NCI-H2196 treated with DMSO at 0.1 percent for 48 hours (cell line): ENCODE measurements around the gene CTSZ.
"Not testable (repeated sequence)": the region's sequence is repeated elsewhere in the genome, so short reads cannot be mapped to it uniquely, and the experiment has no call there.

Experiments used
- DNase-seq: peaks from one replicate; lab custom pipeline; 2025; ENCODE audit not compliant: unreplicated experiment; lab: John Stamatoyannopoulos, UW

Gene CTSZ

GRCh38 chr20:59014680-59015389 lies 7.8 kb upstream of the CTSZ start:
- DNase-seq = no peak

- no peak for DNase-seq
Measured at GRCh38 chr20:59013959-59014608, 7.0 kb upstream of the CTSZ start.

- no peak for DNase-seq
Measured at GRCh38 chr20:59013031-59013951, 6.2 kb upstream of the CTSZ start.

GRCh38 chr20:59011874-59012157 lies 4.8 kb upstream of the CTSZ start:
- not testable (repeated sequence) for DNase-seq

- DNase-seq = no peak
Measured at GRCh38 chr20:59010995-59011873, 4.2 kb upstream of the CTSZ start.

- no peak for DNase-seq
Measured at GRCh38 chr20:59010321-59010994, 3.4 kb upstream of the CTSZ start.

- DNase-seq = no peak
Measured at GRCh38 chr20:59008715-59009336, 1.8 kb upstream of the CTSZ start.

GRCh38 chr20:59007665-59008511 lies 834 bp upstream of the CTSZ start:
- DNase-seq = no peak

- DNase-seq = no peak
Measured at GRCh38 chr20:59006167-59006863, 739 bp downstream of the CTSZ start.

- no peak for DNase-seq
Measured at GRCh38 chr20:59005523-59006166, 1.4 kb downstream of the CTSZ start.

- DNase-seq = no peak
Measured at GRCh38 chr20:59004763-59005522, 2.1 kb downstream of the CTSZ start.

- DNase-seq = no peak
Measured at GRCh38 chr20:59004493-59004762, 2.6 kb downstream of the CTSZ start.

- no peak for DNase-seq
Measured at GRCh38 chr20:59003836-59004492, 3.1 kb downstream of the CTSZ start.

GRCh38 chr20:59002874-59003399 lies 4.1 kb downstream of the CTSZ start:
- no peak for DNase-seq

- DNase-seq = no peak
Measured at GRCh38 chr20:59002388-59002787, 4.7 kb downstream of the CTSZ start.

GRCh38 chr20:59001449-59002171 lies 5.4 kb downstream of the CTSZ start:
- DNase-seq = no peak
